Smooth muscle cell (in vitro differentiated cells): ENCODE results near the gene NECAB3. TPM values are rescaled to one million over a fixed set of nuclear protein-coding genes. Genes with fewer than 3 reads are reported as not detected.

Experiments
- DNase-seq: peaks from one replicate; lab custom pipeline; 2025; ENCODE audit not compliant: unreplicated experiment; lab: John Stamatoyannopoulos, UW
- H2AFZ ChIP-seq: fragments of 200-600 bp; sonication (generic); 2 replicates; pipeline ENCODE4 v1.6.0; 2016; ENCODE audit warnings: antibody characterized with exemption, low read depth, mild to moderate bottlenecking
- H3F3A ChIP-seq: fragments of 200-600 bp; sonication (generic); 2 replicates; pipeline ENCODE4 v1.6.0; 2017; ENCODE audit warnings: antibody characterized with exemption, low read depth
- H3K27ac ChIP-seq: fragments of 200-600 bp; sonication (generic); 2 replicates; pipeline ENCODE4 v1.5.1; 2016; ENCODE audit warnings: low read depth, mild to moderate bottlenecking
- H3K27me3 ChIP-seq: fragments of 200-600 bp; sonication (generic); 2 replicates; pipeline ENCODE4 v1.6.1; 2016; ENCODE audit warnings: low read depth, mild to moderate bottlenecking
- H3K36me3 ChIP-seq: fragments of 200-600 bp; sonication (generic); 2 replicates; pipeline ENCODE4 v1.5.1; 2016; ENCODE audit warnings: low read depth
- H3K4me1 ChIP-seq: fragments of 200-600 bp; sonication (generic); 2 replicates; pipeline ENCODE4 v1.5.1; 2016; ENCODE audit warnings: low read depth
- H3K4me2 ChIP-seq: fragments of 200-600 bp; sonication (generic); 2 replicates; pipeline ENCODE4 v1.6.0; 2016; ENCODE audit warnings: mild to moderate bottlenecking
- H3K4me3 ChIP-seq: fragments of 200-600 bp; sonication (generic); 2 replicates; pipeline ENCODE4 v1.5.1; 2016; ENCODE audit warnings: mild to moderate bottlenecking
- H3K79me2 ChIP-seq: fragments of 200-600 bp; sonication (generic); 2 replicates; pipeline ENCODE4 v1.6.0; 2016; ENCODE audit warnings: low read depth, mild to moderate bottlenecking
- H3K9ac ChIP-seq: fragments of 200-600 bp; sonication (generic); 2 replicates; pipeline ENCODE4 v1.6.0; 2016; ENCODE audit warnings: low read depth
- H3K9me3 ChIP-seq: fragments of 200-600 bp; sonication (generic); replicated peaks from 2 replicates; pipeline ENCODE4 v1.5.1; 2016; ENCODE audit warnings: low read depth
- H4K20me1 ChIP-seq: fragments of 200-600 bp; sonication (generic); 2 replicates; pipeline ENCODE4 v1.6.0; 2016; ENCODE audit warnings: low read depth
- CTCF ChIP-seq: fragments of 200-600 bp; sonication (generic); IDR thresholded peaks from 2 replicates; pipeline ENCODE4 v1.5.1; 2017; ENCODE audit warnings: borderline replicate concordance, mild to moderate bottlenecking, antibody characterized with exemption; ENCODE audit not compliant: insufficient read depth, poor library complexity, severe bottlenecking
- WGBS: methylation state at CpG from one replicate; pipeline ENCODE4 v1.1.7; 2016; ENCODE audit warnings: low lambda C conversion rate; 5-methylcytosine and 5-hydroxymethylcytosine counted together
- polyA plus RNA-seq: library from polyadenylated mRNA; unstranded; fragments of >200 nt; fragmentation: Nextera tagmentation; extraction: Ambion mirVana; gene quantifications from 2 replicates; pipeline ENCODE4 v1.2.1, GENCODE V29; 2016
- total RNA-seq: library from RNA; depleted of rRNA; stranded (reverse); fragments of >200 nt; gene quantifications from 2 replicates; pipeline ENCODE4 v1.2.3, GENCODE V29; 2014

Gene NECAB3
- total and polyA plus RNA-seq, 2 experiments from 2014 or later: 20.3 to 25.8 TPM

GRCh38 chr20:33707668-33708067 is 33.4 kb upstream of the NECAB3 start:
- no peaks in the 10 kb centered on the region for H3K27me3 ChIP-seq
- H3K4me1 ChIP-seq: no peaks in the 10 kb centered on the region
- no peak overlapping the region for H2AFZ ChIP-seq
- no peak overlapping the region for H3K4me2 ChIP-seq
- TF ChIP-seq CTCF: no peak
- H3K27ac ChIP-seq: no peak overlapping the region
- H3K36me3 ChIP-seq: no peaks in the 10 kb centered on the region
- no peak overlapping the region for H3K9ac ChIP-seq
- H3K9me3 ChIP-seq: no peaks in the 10 kb centered on the region
- H3F3A ChIP-seq: no peaks in the 10 kb centered on the region
- WGBS: 96% methylated on average over 11 of the region's 11 CpGs
- H3K4me3 ChIP-seq: no peak overlapping the region
- no peak for DNase-seq
- H4K20me1 ChIP-seq: no peaks in the 10 kb centered on the region
- no peaks in the 10 kb centered on the region for H3K79me2 ChIP-seq

GRCh38 chr20:33704197-33704924 is 30.1 kb upstream of the NECAB3 start:
- Histone ChIP-seq H3F3A (no peaks in the 10 kb centered on the region), H3K9ac (no peak overlapping the region), H3K79me2 (no peaks in the 10 kb centered on the region), H3K4me1 (no peaks in the 10 kb centered on the region), H4K20me1 (no peaks in the 10 kb centered on the region), H2AFZ (no peak overlapping the region), H3K4me2 (no peak overlapping the region), H3K36me3 (no peaks in the 10 kb centered on the region), H3K9me3 (no peaks in the 10 kb centered on the region), H3K27ac (no peak overlapping the region), H3K4me3 (no peak overlapping the region), H3K27me3 (no peaks in the 10 kb centered on the region)
- DNase-seq: no peak
- no peak for TF ChIP-seq CTCF
- 90% methylated on average over 11 of the region's 11 CpGs for WGBS

- H4K20me1 ChIP-seq: no peaks in the 10 kb centered on the region
- H2AFZ ChIP-seq: no peak overlapping the region
- no peaks in the 10 kb centered on the region for H3K9me3 ChIP-seq
- 91% methylated on average over 8 of the region's 8 CpGs for WGBS
- no peak overlapping the region for H3K4me2 ChIP-seq
- H3K36me3 ChIP-seq: no peaks in the 10 kb centered on the region
- H3K27ac ChIP-seq: no peak overlapping the region
- no peak for DNase-seq
- H3K4me1 ChIP-seq: no peaks in the 10 kb centered on the region
- no peaks in the 10 kb centered on the region for H3F3A ChIP-seq
- H3K9ac ChIP-seq: no peak overlapping the region
- no peak overlapping the region for H3K4me3 ChIP-seq
- no peak for TF ChIP-seq CTCF
- no peaks in the 10 kb centered on the region for H3K27me3 ChIP-seq
- H3K79me2 ChIP-seq: no peaks in the 10 kb centered on the region
These were observed 29.4 kb upstream of the NECAB3 start for GRCh38 chr20:33703498-33704137.
